ENCODE data around the gene CARNS1. TPM values are rescaled to one million over a fixed set of nuclear protein-coding genes. Genes with fewer than 3 reads are reported as not detected.

Gene CARNS1
- total and polyA plus RNA-seq, 9 of the 15 experiments (the other 6 are each of a cell fraction or from before 2014, with no cell fraction given) = 0.01 to 0.18 (median 0.06) TPM; not detected in 3

DNA sequence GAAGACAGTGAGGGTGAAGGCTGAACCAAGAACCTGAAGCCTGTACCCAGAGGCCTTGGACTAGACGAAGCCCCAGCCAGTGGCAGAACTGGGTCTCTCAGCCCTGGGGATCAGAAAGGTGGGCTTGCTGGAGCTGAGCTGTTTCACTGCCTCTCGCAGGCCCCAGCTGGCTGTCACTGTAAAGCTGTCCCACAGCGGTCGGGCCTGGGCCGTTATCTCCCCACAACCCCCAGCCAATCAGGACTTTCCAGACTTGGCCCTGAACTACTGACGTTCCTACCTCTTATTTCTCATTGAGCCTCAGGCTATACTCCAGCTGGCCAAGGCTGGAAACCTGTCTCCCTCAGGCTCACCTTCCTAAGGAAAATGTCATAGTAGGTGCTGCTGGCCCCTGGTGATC lies 17.9 kb upstream of the CARNS1 start (continued):
- TF ChIP-seq, protein P1, sequence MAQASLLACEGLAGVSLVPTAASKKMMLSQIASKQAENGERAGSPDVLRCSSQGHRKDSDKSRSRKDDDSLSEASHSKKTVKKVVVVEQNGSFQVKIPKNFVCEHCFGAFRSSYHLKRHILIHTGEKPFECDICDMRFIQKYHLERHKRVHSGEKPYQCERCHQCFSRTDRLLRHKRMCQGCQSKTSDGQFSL (CRISPR knock-in tag; IDR thresholded peaks at IDR 0.05) = no peak
- TF ChIP-seq, protein P1 (tag; IDR thresholded peaks at IDR 0.05) = no peak
- TF ChIP-seq, protein P2, sequence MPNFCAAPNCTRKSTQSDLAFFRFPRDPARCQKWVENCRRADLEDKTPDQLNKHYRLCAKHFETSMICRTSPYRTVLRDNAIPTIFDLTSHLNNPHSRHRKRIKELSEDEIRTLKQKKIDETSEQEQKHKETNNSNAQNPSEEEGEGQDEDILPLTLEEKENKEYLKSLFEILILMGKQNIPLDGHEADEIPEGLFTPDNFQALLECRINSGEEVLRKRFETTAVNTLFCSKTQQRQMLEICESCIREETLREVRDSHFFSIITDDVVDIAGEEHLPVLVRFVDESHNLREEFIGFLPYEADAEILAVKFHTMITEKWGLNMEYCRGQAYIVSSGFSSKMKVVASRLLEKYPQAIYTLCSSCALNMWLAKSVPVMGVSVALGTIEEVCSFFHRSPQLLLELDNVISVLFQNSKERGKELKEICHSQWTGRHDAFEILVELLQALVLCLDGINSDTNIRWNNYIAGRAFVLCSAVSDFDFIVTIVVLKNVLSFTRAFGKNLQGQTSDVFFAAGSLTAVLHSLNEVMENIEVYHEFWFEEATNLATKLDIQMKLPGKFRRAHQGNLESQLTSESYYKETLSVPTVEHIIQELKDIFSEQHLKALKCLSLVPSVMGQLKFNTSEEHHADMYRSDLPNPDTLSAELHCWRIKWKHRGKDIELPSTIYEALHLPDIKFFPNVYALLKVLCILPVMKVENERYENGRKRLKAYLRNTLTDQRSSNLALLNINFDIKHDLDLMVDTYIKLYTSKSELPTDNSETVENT (CRISPR knock-in tag; IDR thresholded peaks at IDR 0.05) = no peak
- TF ChIP-seq SMAD1 (IDR thresholded peaks at IDR 0.05; ENCODE audit: low read depth, low read length, partially characterized antibody) (no peak), ZNF76 (CRISPR knock-in tag; IDR thresholded peaks at IDR 0.05; ENCODE audit: borderline replicate concordance) (no peak), MCM2 (IDR thresholded peaks at IDR 0.05; ENCODE audit: low read depth) (no peak), PCBP2 (IDR thresholded peaks at IDR 0.05; ENCODE audit: low read depth, low read length, poor library complexity, severe bottlenecking) (no peak), THRAP3 (IDR thresholded peaks at IDR 0.05; ENCODE audit: borderline replicate concordance) (no peak), SETDB1 (IDR thresholded peaks at IDR 0.05; ENCODE audit: low read length) (no peak), ZNF263 (CRISPR knock-in tag; IDR thresholded peaks at IDR 0.05; ENCODE audit: borderline replicate concordance) (no peak), JUND (IDR thresholded peaks at IDR 0.05; ENCODE audit: borderline replicate concordance, low read depth, low read length) (no peak), JUND (tag; IDR thresholded peaks at IDR 0.05; ENCODE audit: borderline replicate concordance, low read depth, low read length) (no peak), ZBTB7A (IDR thresholded peaks at IDR 0.05; ENCODE audit: borderline replicate concordance, control insufficient read depth, low read depth, low read length) (no peak), RBFOX2 (IDR thresholded peaks at IDR 0.05; ENCODE audit: low read depth, low read length) (peak; percentile 19; the same call in 1 of the 2 replicates), SMAD2 (IDR thresholded peaks at IDR 0.05; ENCODE audit: low read depth, low read length) (no peak), ZNF354B (CRISPR knock-in tag; IDR thresholded peaks at IDR 0.05) (no peak), CBX1 (IDR thresholded peaks at IDR 0.05; ENCODE audit: low read depth) (no peak), SMC3 (conservative IDR thresholded peaks at IDR 0.05; ENCODE audit: insufficient read depth, low read depth, low read length) (no peak), ZNF707 (CRISPR knock-in tag; conservative IDR thresholded peaks at IDR 0.05) (no peak), RB1 (IDR thresholded peaks at IDR 0.05; ENCODE audit: low read depth) (no peak), SIN3B (IDR thresholded peaks at IDR 0.05; ENCODE audit: low read depth) (no peak), TAF7 (tag; IDR thresholded peaks at IDR 0.05) (no peak), ZNF717 (CRISPR knock-in tag; IDR thresholded peaks at IDR 0.05) (no peak), TEAD2 (tag; IDR thresholded peaks at IDR 0.05) (no peak)
- TF ChIP-seq, protein P3, sequence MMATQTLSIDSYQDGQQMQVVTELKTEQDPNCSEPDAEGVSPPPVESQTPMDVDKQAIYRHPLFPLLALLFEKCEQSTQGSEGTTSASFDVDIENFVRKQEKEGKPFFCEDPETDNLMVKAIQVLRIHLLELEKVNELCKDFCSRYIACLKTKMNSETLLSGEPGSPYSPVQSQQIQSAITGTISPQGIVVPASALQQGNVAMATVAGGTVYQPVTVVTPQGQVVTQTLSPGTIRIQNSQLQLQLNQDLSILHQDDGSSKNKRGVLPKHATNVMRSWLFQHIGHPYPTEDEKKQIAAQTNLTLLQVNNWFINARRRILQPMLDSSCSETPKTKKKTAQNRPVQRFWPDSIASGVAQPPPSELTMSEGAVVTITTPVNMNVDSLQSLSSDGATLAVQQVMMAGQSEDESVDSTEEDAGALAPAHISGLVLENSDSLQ (IDR thresholded peaks at IDR 0.05) = peak; percentile 7; the same call in 1 of the 2 replicates
- TF ChIP-seq, protein P4, sequence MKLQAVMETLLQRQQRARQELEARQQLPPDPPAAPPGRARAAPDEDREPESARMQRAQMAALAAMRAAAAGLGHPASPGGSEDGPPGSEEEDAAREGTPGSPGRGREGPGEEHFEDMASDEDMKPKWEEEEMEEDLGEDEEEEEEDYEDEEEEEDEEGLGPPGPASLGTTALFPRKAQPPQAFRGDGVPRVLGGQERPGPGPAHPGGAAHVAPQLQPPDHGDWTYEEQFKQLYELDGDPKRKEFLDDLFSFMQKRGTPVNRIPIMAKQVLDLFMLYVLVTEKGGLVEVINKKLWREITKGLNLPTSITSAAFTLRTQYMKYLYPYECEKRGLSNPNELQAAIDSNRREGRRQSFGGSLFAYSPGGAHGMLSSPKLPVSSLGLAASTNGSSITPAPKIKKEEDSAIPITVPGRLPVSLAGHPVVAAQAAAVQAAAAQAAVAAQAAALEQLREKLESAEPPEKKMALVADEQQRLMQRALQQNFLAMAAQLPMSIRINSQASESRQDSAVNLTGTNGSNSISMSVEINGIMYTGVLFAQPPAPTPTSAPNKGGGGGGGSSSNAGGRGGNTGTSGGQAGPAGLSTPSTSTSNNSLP (IDR thresholded peaks at IDR 0.05; ENCODE audit: borderline replicate concordance, low read depth, low read length) = no peak

Measured in K562 (cell line).